ENCODE measurements around the gene TRPT1.

- TF ChIP-seq CTCF (IDR thresholded peaks at IDR 0.05): no peak
- no peak for TF ChIP-seq POLR2A (IDR thresholded peaks at IDR 0.05)
These were observed 34.2 kb upstream of the TRPT1 start for GRCh38 chr11:64260147-64260708.
